HG03280 (cell line): ENCODE measurements around the gene SLC22A2.
"Not testable (repeated sequence)": the region's sequence is repeated elsewhere in the genome, so short reads cannot be mapped to it uniquely, and the experiment has no call there.

Experiments
- ATAC-seq: cut with Tn5 transposase; IDR thresholded peaks from one replicate; pipeline ENCODE4 v1.9.1; 2021; ENCODE audit warnings: mild to moderate bottlenecking, moderate library complexity; ENCODE audit not compliant: unreplicated experiment

SLC22A2 gene

GRCh38 chr6:160258346-160259142 lies at the start of gene SLC22A2:
Gene SLC22A2 (minus strand): TSS chr6:160258821. CDS start chr6:160258757, 64 bp downstream.
- no peak for ATAC-seq

- ATAC-seq, result no peak
These were observed 47.5 kb upstream of the SLC22A2 start for GRCh38 chr6:160305926-160306713.

GRCh38 chr6:160303806-160304205 lies 45.2 kb upstream of the SLC22A2 start:
- no peak for ATAC-seq

- not testable (repeated sequence) for ATAC-seq
These were observed 43.9 kb upstream of the SLC22A2 start for GRCh38 chr6:160302431-160303082.

- no peak for ATAC-seq
These were observed 42.7 kb upstream of the SLC22A2 start for GRCh38 chr6:160301339-160301738.

GRCh38 chr6:160300076-160300695 lies 41.6 kb upstream of the SLC22A2 start:
- no peak for ATAC-seq

- ATAC-seq, result no peak
These were observed 40.9 kb upstream of the SLC22A2 start for GRCh38 chr6:160299559-160299958.

- no peak for ATAC-seq
These were observed 39.5 kb upstream of the SLC22A2 start for GRCh38 chr6:160298121-160298520.

- ATAC-seq, result no peak
These were observed 38.7 kb upstream of the SLC22A2 start for GRCh38 chr6:160297310-160297709.

GRCh38 chr6:160293844-160294243 lies 35.2 kb upstream of the SLC22A2 start:
- ATAC-seq, result no peak

- ATAC-seq, result no peak
These were observed 27.0 kb upstream of the SLC22A2 start for GRCh38 chr6:160285541-160286105.

- ATAC-seq, result no peak
These were observed 26.0 kb upstream of the SLC22A2 start for GRCh38 chr6:160284575-160284974.

GRCh38 chr6:160282444-160282843 lies 23.8 kb upstream of the SLC22A2 start:
- no peak for ATAC-seq

GRCh38 chr6:160279850-160280249 lies 21.2 kb upstream of the SLC22A2 start:
- no peak for ATAC-seq

- no peak for ATAC-seq
These were observed 20.2 kb upstream of the SLC22A2 start for GRCh38 chr6:160278786-160279310.

GRCh38 chr6:160278311-160278710 lies 19.7 kb upstream of the SLC22A2 start:
- ATAC-seq, result no peak

GRCh38 chr6:160277546-160277945 lies 18.9 kb upstream of the SLC22A2 start:
- ATAC-seq, result no peak

GRCh38 chr6:160277144-160277543 lies 18.5 kb upstream of the SLC22A2 start:
- ATAC-seq, result no peak

- no peak for ATAC-seq
These were observed 17.5 kb upstream of the SLC22A2 start for GRCh38 chr6:160276126-160276525.

- ATAC-seq, result no peak
These were observed 16.9 kb upstream of the SLC22A2 start for GRCh38 chr6:160275511-160276003.
